Measurements from ENCODE around the gene R3HCC1L. TPM values are rescaled to one million over a fixed set of nuclear protein-coding genes. Genes with fewer than 3 reads are reported as not detected.

Gene R3HCC1L
- polyA plus RNA-seq, 3 donors, result 17.9 to 22.0 (median 19.7) TPM

- DNase-seq, result no peak
These were observed 138.8 kb downstream of the R3HCC1L start for GRCh38 chr10:98273057-98273850.

- no peak for DNase-seq
These were observed 140.1 kb downstream of the R3HCC1L start for GRCh38 chr10:98274562-98274961.

- no peak for DNase-seq
These were observed 141.9 kb downstream of the R3HCC1L start for GRCh38 chr10:98276311-98276710.

- no peak for DNase-seq
These were observed 151.0 kb downstream of the R3HCC1L start for GRCh38 chr10:98285416-98285815.

- no peak for DNase-seq
These were observed 152.0 kb downstream of the R3HCC1L start for GRCh38 chr10:98286419-98286818.

- no peak for DNase-seq
These were observed 152.9 kb downstream of the R3HCC1L start for GRCh38 chr10:98287321-98287720.

GRCh38 chr10:98289802-98290209 lies 155.3 kb downstream of the R3HCC1L start:
- no peak for DNase-seq

GRCh38 chr10:98292971-98293370 lies 158.5 kb downstream of the R3HCC1L start:
- no peak for DNase-seq

GRCh38 chr10:98293550-98294269 lies 159.3 kb downstream of the R3HCC1L start:
- no peak for DNase-seq

GRCh38 chr10:98294270-98294627 lies 159.8 kb downstream of the R3HCC1L start:
- DNase-seq, result no peak

Other genes with a start within 250 kb of the R3HCC1L start
- gene CRTAC1, start 104.0 kb upstream of the R3HCC1L start, polyA plus RNA-seq (ENCODE audit: insufficient read length in 3 of 3), result 10 to 100 TPM; 23.0 to 43.8 (median 30.6) TPM
- gene LOXL4, start 133.5 kb downstream of the R3HCC1L start, polyA plus RNA-seq (ENCODE audit: insufficient read length in 3 of 3), result 1 to 10 TPM; 2.8 to 4.0 (median 3.7) TPM

Measured in renal pelvis (tissue), 4 donors.